ENCODE measurements around the gene PPP2R2B.

GRCh38 chr5:146891511-146891910 lies 13.0 kb upstream of the PPP2R2B start:
- TF ChIP-seq CTCF (IDR thresholded peaks at IDR 0.05) (no peak), POLR2A (IDR thresholded peaks at IDR 0.05) (no peak), EP300 (IDR thresholded peaks at IDR 0.05) (no peak)
